Vagina (tissue), 2 donors: ENCODE measurements around the gene ULBP2.

Experiments used
- POLR2A ChIP-seq, 2 donors: fragments of 450-650 bp; IDR thresholded peaks; one replicate each; pipeline ENCODE4 v1.6.1; 2017; ENCODE audit warnings: antibody characterized with exemption in 2 of 2, mild to moderate bottlenecking in 2 of 2, moderate library complexity in 2 of 2
- TF ChIP-seq, protein P1 (sequence below), 3 experiments: fragments of 450-650 bp in 2 of 3; fragments of 200-600 bp in 1 of 3; sonication (generic) in 1 of 3; IDR thresholded peaks; one replicate each; pipeline ENCODE4 v1.5.1; 2017 to 2019; ENCODE audit warnings: antibody characterized with exemption in 3 of 3, mild to moderate bottlenecking in 2 of 3, moderate library complexity in 2 of 3

DNA sequence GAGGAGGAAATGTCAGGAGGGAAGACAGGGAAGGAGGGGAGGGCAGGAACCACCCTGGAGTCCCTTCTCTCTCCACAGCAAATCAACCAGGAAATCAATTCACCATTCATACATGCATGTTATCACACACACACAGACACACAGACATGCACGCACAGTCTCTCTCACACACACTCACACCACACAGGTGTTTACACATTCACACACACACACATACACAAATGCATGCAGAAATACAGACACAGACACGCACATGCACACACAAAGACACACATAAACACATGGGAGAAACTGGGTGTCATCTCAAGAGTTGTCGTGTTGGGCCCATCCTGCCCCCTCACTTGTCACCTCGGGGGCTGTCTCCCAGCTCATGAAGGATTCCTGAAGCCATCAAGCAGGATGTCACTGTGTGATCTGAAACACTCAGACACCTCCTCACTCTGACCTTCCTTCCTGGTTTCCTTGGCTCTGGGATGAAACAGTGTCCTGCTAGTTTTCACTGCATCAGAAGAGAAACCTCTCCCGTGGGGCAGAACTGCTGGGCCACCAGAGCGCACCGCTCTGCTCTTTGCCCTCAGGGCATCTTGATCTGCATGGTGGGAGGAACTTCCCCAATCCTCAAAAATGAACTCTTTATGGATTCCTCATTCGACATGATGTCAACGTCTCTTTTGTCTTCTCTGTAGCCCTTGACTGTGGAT is 28.1 kb upstream of the ULBP2 start:
- TF ChIP-seq, protein P1, sequence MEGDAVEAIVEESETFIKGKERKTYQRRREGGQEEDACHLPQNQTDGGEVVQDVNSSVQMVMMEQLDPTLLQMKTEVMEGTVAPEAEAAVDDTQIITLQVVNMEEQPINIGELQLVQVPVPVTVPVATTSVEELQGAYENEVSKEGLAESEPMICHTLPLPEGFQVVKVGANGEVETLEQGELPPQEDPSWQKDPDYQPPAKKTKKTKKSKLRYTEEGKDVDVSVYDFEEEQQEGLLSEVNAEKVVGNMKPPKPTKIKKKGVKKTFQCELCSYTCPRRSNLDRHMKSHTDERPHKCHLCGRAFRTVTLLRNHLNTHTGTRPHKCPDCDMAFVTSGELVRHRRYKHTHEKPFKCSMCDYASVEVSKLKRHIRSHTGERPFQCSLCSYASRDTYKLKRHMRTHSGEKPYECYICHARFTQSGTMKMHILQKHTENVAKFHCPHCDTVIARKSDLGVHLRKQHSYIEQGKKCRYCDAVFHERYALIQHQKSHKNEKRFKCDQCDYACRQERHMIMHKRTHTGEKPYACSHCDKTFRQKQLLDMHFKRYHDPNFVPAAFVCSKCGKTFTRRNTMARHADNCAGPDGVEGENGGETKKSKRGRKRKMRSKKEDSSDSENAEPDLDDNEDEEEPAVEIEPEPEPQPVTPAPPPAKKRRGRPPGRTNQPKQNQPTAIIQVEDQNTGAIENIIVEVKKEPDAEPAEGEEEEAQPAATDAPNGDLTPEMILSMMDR (IDR thresholded peaks at IDR 0.05): no peak
- TF ChIP-seq POLR2A (IDR thresholded peaks at IDR 0.05): no peak
